ENCODE measurements around the gene ABTB2. TPM values are rescaled to one million over a fixed set of nuclear protein-coding genes. Genes with fewer than 3 reads are reported as not detected.

Gene ABTB2
- 2.3 and 3.8 TPM in 2 replicates for total RNA-seq

GRCh38 chr11:34357701-34358257, at the start of gene ABTB2:
Gene ABTB2 (minus strand): TSS chr11:34358010.

GRCh38 chr11:34105079-34105956, 252.5 kb downstream of the ABTB2 start, which contains the start of gene NAT10:
Gene NAT10 (plus strand): TSS chr11:34105629. CDS start chr11:34108226, 2,597 bp downstream.

Other genes with a start within 250 kb of the ABTB2 start
- 81.2 and 104 TPM in 2 replicates for gene CAT, start 80.9 kb upstream of the ABTB2 start, total RNA-seq
- gene ELF5, start 155.8 kb upstream of the ABTB2 start, total RNA-seq: under 0.01 TPM in 1 of 2 replicates, not detected in the other

Measured in bronchial smooth muscle cell (primary cell).